Colonic mucosa (tissue), 4 donors: Measurements from ENCODE around the gene CCDC13. TPM values are rescaled to one million over a fixed set of nuclear protein-coding genes. Genes with fewer than 3 reads are reported as not detected.

Experiments
- DNase-seq: peaks from one replicate; pipeline ENCODE4 v3.0.0-alpha.2; 2020
- H3K27ac ChIP-seq: fragments of 200-600 bp; one replicate; pipeline ENCODE4 v1.8.0; 2021
- H3K27me3 ChIP-seq: fragments of 200-600 bp; one replicate; pipeline ENCODE4 v1.8.0; 2021
- H3K36me3 ChIP-seq: fragments of 200-600 bp; one replicate; pipeline ENCODE4 v1.8.0; 2021
- H3K4me1 ChIP-seq: fragments of 200-600 bp; one replicate; pipeline ENCODE4 v1.8.0; 2021; ENCODE audit warnings: mild to moderate bottlenecking
- H3K4me3 ChIP-seq: fragments of 200-600 bp; one replicate; pipeline ENCODE4 v1.8.0; 2021
- H3K9ac ChIP-seq, 2 donors: one replicate each; pipeline ENCODE4 v1.7.0; 2013; ENCODE audit warnings: control low read depth in 2 of 2, low read depth in 2 of 2, low read length in 2 of 2
- H3K9me3 ChIP-seq: fragments of 200-600 bp; one replicate; pipeline ENCODE4 v1.8.0; 2021
- CTCF ChIP-seq: fragments of 200-600 bp; IDR thresholded peaks from one replicate; pipeline ENCODE4 v1.8.0; 2022; ENCODE audit warnings: antibody characterized with exemption, mild to moderate bottlenecking
- intact Hi-C: fragments of 100-400 bp; cut with DNase I; formaldehyde crosslinking; loops from one replicate; pipeline ENCODE4 v1.14.1; 2022
- total RNA-seq, 2 donors: library from RNA; stranded (reverse); fragmentation: NEBNext Ultra II Directional in 1 of 2; extraction: Animal tissue kit (Norgen Biotek cat#: 25700) in 1 of 2; gene quantifications; one replicate each; pipeline ENCODE4 v1.2.1, GENCODE V29; 2021
- donor health status: healthy.
- donor health status: DM: no; HTN: no; CAD: no.
- donor health status: DM: no; HTN: no; CAD: no.

CCDC13 gene
- total RNA-seq, 2 donors from 2014 or later = 0.93 to 5.3 TPM

- no peak overlapping the region for H3K27ac ChIP-seq
- DNase-seq = no peak
- no peak for TF ChIP-seq CTCF
- H3K36me3 ChIP-seq = no peaks in the 10 kb centered on the region
- no peak overlapping the region for H3K9ac ChIP-seq
- H3K9me3 ChIP-seq = no peaks in the 10 kb centered on the region
- no peak overlapping the region for H3K4me3 ChIP-seq
- H3K4me1 ChIP-seq = no peaks in the 10 kb centered on the region
- intact Hi-C loops = no loop called here
- H3K27me3 ChIP-seq = no peaks in the 10 kb centered on the region
Measured at GRCh38 chr3:42751609-42752008, 21.4 kb downstream of the CCDC13 start.

GRCh38 chr3:42750834-42751233 lies 22.2 kb downstream of the CCDC13 start:
- Histone ChIP-seq H3K27ac (no peak overlapping the region), H3K27me3 (no peaks in the 10 kb centered on the region), H3K9me3 (no peaks in the 10 kb centered on the region), H3K4me1 (no peaks in the 10 kb centered on the region), H3K9ac (no peak overlapping the region), H3K36me3 (no peaks in the 10 kb centered on the region), H3K4me3 (no peak overlapping the region)
- TF ChIP-seq CTCF = no peak
- intact Hi-C loops = no loop called here
- DNase-seq = no peak

GRCh38 chr3:42749753-42750231 lies 23.3 kb downstream of the CCDC13 start:
- no peaks in the 10 kb centered on the region for H3K4me1 ChIP-seq
- intact Hi-C loops = loop anchor here (10.0 kb wide), 1 partner anchor 165 kb away; the partner anchor contains the start of gene SEC22C
- H3K9me3 ChIP-seq = no peaks in the 10 kb centered on the region
- DNase-seq = no peak
- no peaks in the 10 kb centered on the region for H3K36me3 ChIP-seq
- no peak overlapping the region for H3K4me3 ChIP-seq
- H3K9ac ChIP-seq = no peak overlapping the region
- no peak overlapping the region for H3K27ac ChIP-seq
- no peak for TF ChIP-seq CTCF
- no peaks in the 10 kb centered on the region for H3K27me3 ChIP-seq

- Histone ChIP-seq H3K4me1 (no peaks in the 10 kb centered on the region), H3K9ac (no peak overlapping the region), H3K36me3 (no peaks in the 10 kb centered on the region), H3K9me3 (no peaks in the 10 kb centered on the region), H3K27ac (no peak overlapping the region), H3K27me3 (no peaks in the 10 kb centered on the region), H3K4me3 (no peak overlapping the region)
- intact Hi-C loops = loop anchor here (10.0 kb wide), 1 partner anchor 164 kb away; the partner anchor contains the start of gene SEC22C
- no peak for DNase-seq
- no peak for TF ChIP-seq CTCF
Measured at GRCh38 chr3:42749025-42749752, 23.9 kb downstream of the CCDC13 start.

GRCh38 chr3:42747581-42747980 lies 25.5 kb downstream of the CCDC13 start:
- intact Hi-C loops = loop anchor here (10.0 kb wide), 1 partner anchor 163 kb away; the partner anchor contains the start of gene SEC22C
- no peak for TF ChIP-seq CTCF
- Histone ChIP-seq H3K36me3 (no peaks in the 10 kb centered on the region), H3K27ac (no peak overlapping the region), H3K27me3 (no peaks in the 10 kb centered on the region), H3K4me3 (no peak overlapping the region), H3K4me1 (no peaks in the 10 kb centered on the region), H3K9me3 (no peaks in the 10 kb centered on the region), H3K9ac (no peak overlapping the region)
- DNase-seq = no peak
